RWPE1 (cell line): ENCODE results near the gene DEAF1.

ENCODE experiments used
- CTCF ChIA-PET: fragments of 350-600 bp; sonication (Branson Sonifier 250); formaldehyde crosslinking; extraction: SDS; loops from one replicate; lab custom pipeline; 2021; lab: Yijun Ruan, JAX
- POLR2A ChIA-PET: fragments of 400-600 bp; formaldehyde crosslinking; extraction: SDS; loops from one replicate; lab custom pipeline; 2020; ENCODE audit warnings: antibody characterized with exemption; ENCODE audit not compliant: low non-redundant PET; lab: Yijun Ruan, JAX
- DNase-seq: peaks from one replicate; pipeline ENCODE4 v3.0.0; 2012; ENCODE audit warnings: low spot score
- H3K27ac ChIP-seq: fragments of 450-650 bp; 2 replicates; pipeline ENCODE4 v1.5.1; 2017
- TF ChIP-seq, protein P1 (sequence below): fragments of 450-650 bp; conservative IDR thresholded peaks from 2 replicates; pipeline ENCODE4 v1.5.1; 2017; ENCODE audit warnings: low read depth, mild to moderate bottlenecking

Gene DEAF1

DNA sequence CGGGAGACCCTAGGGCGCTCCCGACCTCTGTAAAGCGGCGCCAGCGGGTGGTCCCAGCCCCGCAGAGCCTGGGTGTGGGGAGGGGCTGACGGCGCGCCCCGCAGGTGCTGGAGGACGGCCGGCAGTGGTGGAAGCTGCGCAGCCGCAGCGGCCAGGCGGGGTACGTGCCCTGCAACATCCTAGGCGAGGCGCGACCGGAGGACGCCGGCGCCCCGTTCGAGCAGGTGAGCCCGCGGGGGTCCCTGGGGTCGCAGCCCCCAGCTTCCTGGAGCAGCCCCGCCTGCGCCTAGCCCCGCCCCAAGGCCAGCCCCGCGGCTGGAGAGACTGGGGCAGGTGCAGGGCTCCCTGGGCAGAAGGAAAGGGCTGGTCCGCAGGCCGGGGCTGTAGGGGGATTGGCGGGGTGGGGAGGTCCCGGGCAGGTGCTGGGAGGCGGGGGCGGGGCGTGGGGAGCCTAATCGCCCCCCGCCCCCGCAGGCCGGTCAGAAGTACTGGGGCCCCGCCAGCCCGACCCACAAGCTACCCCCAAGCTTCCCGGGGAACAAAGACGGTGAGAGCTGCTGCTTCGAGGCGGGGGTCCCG, 30.7 kb upstream of the DEAF1 start:
- TF ChIP-seq, protein P1, sequence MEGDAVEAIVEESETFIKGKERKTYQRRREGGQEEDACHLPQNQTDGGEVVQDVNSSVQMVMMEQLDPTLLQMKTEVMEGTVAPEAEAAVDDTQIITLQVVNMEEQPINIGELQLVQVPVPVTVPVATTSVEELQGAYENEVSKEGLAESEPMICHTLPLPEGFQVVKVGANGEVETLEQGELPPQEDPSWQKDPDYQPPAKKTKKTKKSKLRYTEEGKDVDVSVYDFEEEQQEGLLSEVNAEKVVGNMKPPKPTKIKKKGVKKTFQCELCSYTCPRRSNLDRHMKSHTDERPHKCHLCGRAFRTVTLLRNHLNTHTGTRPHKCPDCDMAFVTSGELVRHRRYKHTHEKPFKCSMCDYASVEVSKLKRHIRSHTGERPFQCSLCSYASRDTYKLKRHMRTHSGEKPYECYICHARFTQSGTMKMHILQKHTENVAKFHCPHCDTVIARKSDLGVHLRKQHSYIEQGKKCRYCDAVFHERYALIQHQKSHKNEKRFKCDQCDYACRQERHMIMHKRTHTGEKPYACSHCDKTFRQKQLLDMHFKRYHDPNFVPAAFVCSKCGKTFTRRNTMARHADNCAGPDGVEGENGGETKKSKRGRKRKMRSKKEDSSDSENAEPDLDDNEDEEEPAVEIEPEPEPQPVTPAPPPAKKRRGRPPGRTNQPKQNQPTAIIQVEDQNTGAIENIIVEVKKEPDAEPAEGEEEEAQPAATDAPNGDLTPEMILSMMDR, result no peak
- DNase-seq, result no peak
- POLR2A ChIA-PET, result interaction anchor here (0.6 kb wide), 1 partner anchor 44 kb away, joined by 3 read pairs; no protein-coding TSS in a partner anchor
- peak overlapping the region; percentile 94 for H3K27ac ChIP-seq
- CTCF ChIA-PET, result interaction anchor here (2.5 kb wide), 1 partner anchor 37 kb away, joined by 10 read pairs; no protein-coding TSS in a partner anchor

DNA sequence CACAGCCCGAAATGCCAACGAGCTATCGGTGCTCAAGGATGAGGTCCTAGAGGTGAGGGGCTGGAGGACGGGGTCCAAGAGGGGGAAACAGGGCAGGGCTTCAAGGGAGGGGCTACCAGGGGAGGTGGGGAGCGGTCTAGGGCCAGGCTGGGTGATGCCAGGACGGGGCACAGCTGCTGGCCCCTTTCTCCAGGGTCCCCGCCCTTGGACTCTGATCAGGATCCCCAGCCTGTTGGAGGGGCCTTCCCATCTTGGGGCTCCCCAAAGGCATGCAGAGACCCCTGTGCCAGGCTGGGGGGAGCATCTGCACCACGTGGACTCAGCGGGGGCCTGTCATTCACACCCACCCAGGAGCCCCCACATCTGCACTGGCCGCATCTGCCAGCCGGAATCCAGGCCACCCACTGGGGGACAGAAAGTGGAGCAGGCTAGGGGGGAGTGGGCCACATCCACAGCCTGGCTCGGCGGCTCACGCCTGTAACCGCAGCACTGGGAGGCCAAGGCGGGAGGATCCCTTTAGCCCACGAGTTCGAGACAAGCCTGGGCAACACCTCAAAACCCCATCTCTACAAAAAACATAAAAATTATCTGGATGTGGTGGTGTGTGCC, 29.9 kb upstream of the DEAF1 start:
- POLR2A ChIA-PET, result interaction anchor here (0.7 to 0.8 kb wide), 2 partner anchors 18 to 22 kb away, joined by 3 to 10 read pairs; partner anchors contain the start of gene TALDO1
- no peak for DNase-seq
- CTCF ChIA-PET, result interaction anchor here (0.6 to 2.8 kb wide), 3 partner anchors 23 to 245 kb away, joined by 3 to 18 read pairs (median 3); partner anchors contain the start of genes DEAF1 and TMEM80
- TF ChIP-seq, protein P1, result no peak
- peak overlapping the region; percentile 94 for H3K27ac ChIP-seq

- CTCF ChIA-PET, result interaction anchor here (0.6 to 2.8 kb wide), 6 partner anchors 23 to 246 kb away, joined by 3 to 18 read pairs (median 4); partner anchors contain the start of genes DEAF1 and TMEM80
- DNase-seq, result no peak
Measured at GRCh38 chr11:724049-724777, 29.2 kb upstream of the DEAF1 start.

GRCh38 chr11:723120-723883, 28.3 kb upstream of the DEAF1 start:
- H3K27ac ChIP-seq, result peak overlapping the region; percentile 94
- DNase-seq, result no peak
- ChIA-PET CTCF (interaction anchor here (0.6 to 2.8 kb wide), 6 partner anchors 17 to 120 kb away, joined by 3 to 18 read pairs (median 4); partner anchors contain the start of genes DEAF1, EPS8L2 and TMEM80), POLR2A (interaction anchor here (0.7 kb wide), 1 partner anchor 26 kb away, joined by 4 read pairs; no protein-coding TSS in a partner anchor)
- TF ChIP-seq, protein P1, result peak; percentile 67

More at GRCh38 chr11:724049-724777, 29.2 kb upstream of the DEAF1 start:
- POLR2A ChIA-PET, result interaction anchor here (0.7 to 0.8 kb wide), 3 partner anchors 18 to 27 kb away, joined by 3 to 10 read pairs (median 4); partner anchors contain the start of gene TALDO1
- TF ChIP-seq, protein P1, result no peak
- peak overlapping the region; percentile 94 for H3K27ac ChIP-seq

GRCh38 chr11:722346-722811, 27.4 kb upstream of the DEAF1 start:
- POLR2A ChIA-PET, result interaction anchor here (0.5 to 0.6 kb wide), 2 partner anchors 17 to 25 kb away, joined by 3 read pairs; no protein-coding TSS in a partner anchor
- CTCF ChIA-PET, result interaction anchor here (0.5 to 2.8 kb wide), 4 partner anchors 19 to 43 kb away, joined by 3 to 18 read pairs (median 4); partner anchors contain the start of genes DEAF1 and TMEM80
- TF ChIP-seq, protein P1, result no peak
- H3K27ac ChIP-seq, result peak overlapping the region; percentile 37; the same call in 1 of the 2 replicates
- no peak for DNase-seq
